Measurements from ENCODE around the gene PTPRCAP. TPM values are rescaled to one million over a fixed set of nuclear protein-coding genes. Genes with fewer than 3 reads are reported as not detected.

PTPRCAP gene
- total RNA-seq, 4 donors from 2014 or later: 3.5 to 6.4 (median 4.2) TPM

DNA sequence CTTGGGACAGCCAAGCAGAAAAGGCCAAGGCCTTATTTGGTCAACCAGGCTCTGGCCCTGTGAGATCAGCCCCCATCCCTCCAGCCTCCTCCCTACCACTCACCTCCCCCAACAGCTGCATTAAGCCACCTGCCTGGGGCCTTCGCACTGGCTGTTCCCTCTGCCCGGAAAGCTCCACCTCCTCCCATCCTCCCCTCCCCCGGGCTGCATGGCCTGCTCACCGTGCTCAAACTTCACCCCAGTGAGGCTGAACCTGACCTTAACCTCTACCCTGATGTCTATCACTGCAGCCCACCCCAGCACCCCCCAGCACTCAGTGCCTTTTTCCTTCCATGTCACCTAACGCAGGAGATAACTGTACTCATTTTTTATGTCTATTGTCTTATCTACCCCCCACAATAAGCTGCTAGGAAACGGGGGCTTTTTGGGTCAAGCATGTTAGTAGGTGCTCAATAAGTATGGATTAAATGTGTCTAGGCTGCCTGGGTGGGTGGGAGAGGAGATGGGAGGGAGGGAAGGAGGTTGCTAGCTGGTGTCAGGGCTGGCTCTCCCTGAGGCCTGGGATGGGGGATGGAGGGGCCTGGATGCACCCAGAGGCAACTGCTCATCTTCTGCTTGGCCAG is 912 bp downstream of the PTPRCAP start:
- Histone ChIP-seq H3K4me3 (peak overlapping the region in 1 of 2 donors; percentile 27), H3K27ac (peak overlapping the region in 3 of 4 donors; percentile 31 to 65 (median 45)), H3K9me3 (no peaks in the 10 kb centered on the region), H3K36me3 (peaks cover 0 to 93% of the 10 kb centered on the region in 2 donors), H3K27me3 (no peaks in the 10 kb centered on the region), H3K4me1 (peaks cover 0 to 60% (median 5%) of the 10 kb centered on the region in 3 donors)
- 20 to 32% methylated on average over 1 to 5 of the region's 6 CpGs for WGBS, 2 donors (ENCODE audit: low coverage in 1 of 2)
- no peak for TF ChIP-seq POLR2A (IDR thresholded peaks at IDR 0.05)
- TF ChIP-seq POLR2AphosphoS5 (IDR thresholded peaks at IDR 0.05): peak; percentile 16
- TF ChIP-seq, protein P1, sequence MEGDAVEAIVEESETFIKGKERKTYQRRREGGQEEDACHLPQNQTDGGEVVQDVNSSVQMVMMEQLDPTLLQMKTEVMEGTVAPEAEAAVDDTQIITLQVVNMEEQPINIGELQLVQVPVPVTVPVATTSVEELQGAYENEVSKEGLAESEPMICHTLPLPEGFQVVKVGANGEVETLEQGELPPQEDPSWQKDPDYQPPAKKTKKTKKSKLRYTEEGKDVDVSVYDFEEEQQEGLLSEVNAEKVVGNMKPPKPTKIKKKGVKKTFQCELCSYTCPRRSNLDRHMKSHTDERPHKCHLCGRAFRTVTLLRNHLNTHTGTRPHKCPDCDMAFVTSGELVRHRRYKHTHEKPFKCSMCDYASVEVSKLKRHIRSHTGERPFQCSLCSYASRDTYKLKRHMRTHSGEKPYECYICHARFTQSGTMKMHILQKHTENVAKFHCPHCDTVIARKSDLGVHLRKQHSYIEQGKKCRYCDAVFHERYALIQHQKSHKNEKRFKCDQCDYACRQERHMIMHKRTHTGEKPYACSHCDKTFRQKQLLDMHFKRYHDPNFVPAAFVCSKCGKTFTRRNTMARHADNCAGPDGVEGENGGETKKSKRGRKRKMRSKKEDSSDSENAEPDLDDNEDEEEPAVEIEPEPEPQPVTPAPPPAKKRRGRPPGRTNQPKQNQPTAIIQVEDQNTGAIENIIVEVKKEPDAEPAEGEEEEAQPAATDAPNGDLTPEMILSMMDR (IDR thresholded peaks at IDR 0.05): no peak
- no peak for TF ChIP-seq EP300 (IDR thresholded peaks at IDR 0.05)
- no peak for ATAC-seq

DNA sequence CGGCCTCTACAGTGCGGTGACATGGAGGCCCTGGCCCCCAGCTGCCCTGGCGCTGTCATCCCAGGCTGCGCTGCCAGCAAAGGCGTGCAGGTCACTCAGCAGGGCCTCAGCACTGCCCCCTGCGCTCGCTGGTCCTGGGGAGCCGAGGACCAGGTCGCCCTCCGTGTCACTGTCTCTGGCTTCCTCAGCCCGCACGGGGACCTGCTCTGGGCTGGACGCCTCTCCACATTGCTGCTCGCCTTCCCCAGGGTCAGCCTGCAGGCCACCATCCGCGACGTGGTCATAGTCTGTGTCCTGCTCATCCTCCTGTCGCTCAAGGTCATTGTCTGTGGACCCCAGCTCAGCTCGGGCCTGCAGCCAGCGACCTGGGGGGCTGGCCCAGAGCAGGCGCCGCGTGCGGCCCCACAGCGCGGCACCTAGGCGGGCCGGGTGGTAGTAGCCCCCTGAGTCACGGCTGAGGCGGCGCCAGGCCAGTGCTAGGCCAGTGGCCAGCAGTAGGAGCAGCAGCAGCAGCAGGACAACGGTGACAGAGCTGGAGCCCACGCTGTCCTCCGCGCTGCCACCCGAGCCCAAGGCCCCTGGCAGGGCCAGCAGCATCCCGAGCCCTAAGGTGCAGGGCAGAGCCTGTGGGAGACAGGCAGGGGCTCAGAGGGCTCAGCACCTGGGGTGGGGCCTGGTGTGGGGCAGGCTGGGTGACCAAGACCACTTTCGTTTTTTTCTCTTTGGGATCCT is 1.6 kb downstream of the PTPRCAP start:
- Histone ChIP-seq H3K27me3 (no peaks in the 10 kb centered on the region), H3K4me1 (peaks cover 0 to 60% (median 5%) of the 10 kb centered on the region in 3 donors), H3K27ac (peak overlapping the region in 3 of 4 donors; percentile 31 to 65 (median 45)), H3K36me3 (peaks cover 0 to 93% of the 10 kb centered on the region in 2 donors), H3K9me3 (no peaks in the 10 kb centered on the region), H3K4me3 (peak overlapping the region in 1 of 2 donors; percentile 27)
- no peak for ATAC-seq
- TF ChIP-seq EP300 (IDR thresholded peaks at IDR 0.05): no peak
- TF ChIP-seq POLR2A (IDR thresholded peaks at IDR 0.05): peak in 1 of 2 donors; percentile 12
- WGBS, 2 donors (ENCODE audit: low coverage in 1 of 2): 29% methylated on average over 1 of the region's 38 CpGs; no CpG with 5 or more reads in 1 of the 2 donors

DNA sequence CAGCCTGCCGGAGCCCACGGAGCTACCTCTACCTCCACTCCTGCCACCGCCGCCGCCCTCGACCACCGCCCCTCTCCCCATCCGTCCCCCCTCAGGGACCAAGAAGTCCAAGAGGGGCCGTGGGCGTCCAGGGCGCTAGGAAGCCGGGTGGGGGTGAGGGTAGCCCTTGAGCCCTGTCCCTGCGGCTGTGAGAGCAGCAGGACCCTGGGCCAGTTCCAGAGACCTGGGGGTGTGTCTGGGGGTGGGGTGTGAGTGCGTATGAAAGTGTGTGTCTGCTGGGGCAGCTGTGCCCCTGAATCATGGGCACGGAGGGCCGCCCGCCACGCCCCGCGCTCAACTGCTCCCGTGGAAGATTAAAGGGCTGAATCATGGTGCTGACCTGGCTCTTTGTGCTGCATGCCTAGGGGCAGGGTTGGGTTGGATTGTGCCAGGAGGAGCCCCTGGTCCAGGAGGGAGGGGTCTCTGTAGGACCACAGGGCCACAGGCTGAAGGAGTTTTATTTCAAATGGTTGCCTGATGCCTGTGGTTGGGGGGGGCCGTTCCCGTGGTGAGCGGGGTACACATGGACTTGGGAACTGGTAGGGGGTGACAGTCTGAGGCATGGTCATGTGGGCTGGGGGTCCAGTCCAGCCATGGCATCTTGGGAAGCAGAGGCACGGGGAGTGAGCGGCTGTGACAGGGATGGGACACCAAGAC is 2.3 kb downstream of the PTPRCAP start:
- peak overlapping the region in 2 of 4 donors; percentile 45 to 65 for H3K27ac ChIP-seq
- peaks cover 0 to 93% of the 10 kb centered on the region in 2 donors for H3K36me3 ChIP-seq

DNA sequence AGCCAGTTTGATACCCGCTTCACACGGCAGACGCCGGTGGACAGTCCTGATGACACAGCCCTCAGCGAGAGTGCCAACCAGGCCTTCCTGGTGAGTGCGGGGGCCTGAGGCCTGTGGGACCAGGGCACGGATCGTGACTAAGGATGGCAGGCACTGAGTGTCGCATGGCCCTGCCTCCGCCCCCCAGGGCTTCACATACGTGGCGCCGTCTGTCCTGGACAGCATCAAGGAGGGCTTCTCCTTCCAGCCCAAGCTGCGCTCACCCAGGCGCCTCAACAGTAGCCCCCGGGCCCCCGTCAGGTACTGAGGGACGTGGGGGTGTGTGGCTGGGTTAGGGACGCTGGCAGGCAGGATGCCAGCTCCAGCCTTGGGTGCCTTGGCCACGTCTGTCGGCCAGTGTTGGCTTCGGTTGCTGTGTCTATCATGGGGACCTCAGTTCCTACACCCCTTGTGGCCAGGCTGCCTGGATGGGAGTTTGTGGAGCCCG is 3.0 kb downstream of the PTPRCAP start:
- no CpG with 5 or more reads among the region's 23 CpGs for WGBS, 2 donors (ENCODE audit: low coverage in 1 of 2)
- Histone ChIP-seq H3K27ac (peak overlapping the region in 1 of 4 donors; percentile 10), H3K27me3 (no peaks in the 10 kb centered on the region), H3K4me1 (peaks cover 0 to 60% (median 3%) of the 10 kb centered on the region in 3 donors), H3K36me3 (peaks cover 0 to 93% of the 10 kb centered on the region in 2 donors), H3K9me3 (no peaks in the 10 kb centered on the region), H3K4me3 (no peak overlapping the region)
- no peak for TF ChIP-seq EP300 (IDR thresholded peaks at IDR 0.05)
- no peak for TF ChIP-seq POLR2A (IDR thresholded peaks at IDR 0.05)
- TF ChIP-seq, protein P1 (IDR thresholded peaks at IDR 0.05): no peak
- no peak for ATAC-seq

More for the DNA sequence above, 2.3 kb downstream of the PTPRCAP start:
- H3K27me3 ChIP-seq: no peaks in the 10 kb centered on the region
- TF ChIP-seq, protein P1 (IDR thresholded peaks at IDR 0.05): no peak
- TF ChIP-seq POLR2AphosphoS5 (IDR thresholded peaks at IDR 0.05): no peak
- TF ChIP-seq POLR2A (IDR thresholded peaks at IDR 0.05): no peak
- no peak for TF ChIP-seq EP300 (IDR thresholded peaks at IDR 0.05)
- H3K4me3 ChIP-seq: no peak overlapping the region
- 90% methylated on average over 4 of the region's 26 CpGs; no CpG with 5 or more reads in 1 of the 2 donors for WGBS, 2 donors (ENCODE audit: low coverage in 1 of 2)
- no peak for ATAC-seq
- no peaks in the 10 kb centered on the region for H3K9me3 ChIP-seq
- peaks cover 0 to 60% (median 5%) of the 10 kb centered on the region in 3 donors for H3K4me1 ChIP-seq
